Measurements from ENCODE around the gene RREB1. TPM values are rescaled to one million over a fixed set of nuclear protein-coding genes. Genes with fewer than 3 reads are reported as not detected.
A peak's percentile ranks its signal among the peaks of the same experiment; 100 is the strongest.

The RREB1 gene
- total and polyA plus RNA-seq, 2 experiments from 2014 or later: 6.4 to 12.4 TPM

GRCh38 chr6:7129784-7130569 is 22.2 kb downstream of the RREB1 start:
- peaks cover 15% of the 10 kb centered on the region for H3K4me1 ChIP-seq (ENCODE audit: insufficient read depth)
- WGBS, 2 experiments (ENCODE audit: low coverage in 1 of 2, low lambda C conversion rate in 2 of 2, missing lambda C conversion rate in 2 of 2): 42 to 43% methylated on average over 9 of the region's 9 CpGs
- H3K36me3 ChIP-seq (ENCODE audit: low read depth): no peaks in the 10 kb centered on the region
- H4K20me1 ChIP-seq (ENCODE audit: insufficient read depth): 0 out of 2 replicates have a peak, but pooled peaks cover 14% of the 10 kb centered on the region
- peak overlapping the region; percentile 80 for H3K27ac ChIP-seq
- peaks cover 13% of the 10 kb centered on the region for H3F3A ChIP-seq (ENCODE audit: insufficient read depth)
- no peaks in the 10 kb centered on the region for H3K27me3 ChIP-seq (replicated peaks; ENCODE audit: insufficient read depth)
- no peak for TF ChIP-seq EZH2 (IDR thresholded peaks at IDR 0.05; ENCODE audit: insufficient read depth, poor library complexity, severe bottlenecking)
- TF ChIP-seq EZH2phosphoT487 (IDR thresholded peaks at IDR 0.05; ENCODE audit: insufficient read depth, low read depth): no peak
- no peak overlapping the region for H2AFZ ChIP-seq
- peak; percentile 96 for DNase-seq
- no peaks in the 10 kb centered on the region for H3K9me2 ChIP-seq (ENCODE audit: insufficient read depth)
- in situ Hi-C loops (cut with MboI): no loop called here
- H3K4me2 ChIP-seq (ENCODE audit: unreplicated experiment): peak overlapping the region; percentile 21
- H3K79me2 ChIP-seq (ENCODE audit: insufficient read depth): peaks cover 100% of the 10 kb centered on the region
- H3K4me3 ChIP-seq: no peak overlapping the region
- peak overlapping the region; percentile 63 for H3K9ac ChIP-seq
- no peaks in the 10 kb centered on the region for H3K9me3 ChIP-seq (ENCODE audit: low read depth)

- 97 to 99% methylated on average over 3 of the region's 3 CpGs for WGBS, 2 experiments (ENCODE audit: low coverage in 1 of 2, low lambda C conversion rate in 2 of 2, missing lambda C conversion rate in 2 of 2)
- peak overlapping the region; percentile 16; the same call in 1 of the 2 replicates for H3K27ac ChIP-seq
- DNase-seq: no peak
- H3K27me3 ChIP-seq (replicated peaks; ENCODE audit: insufficient read depth): no peaks in the 10 kb centered on the region
- no peak overlapping the region for H3K4me3 ChIP-seq
- 0 out of 2 replicates have a peak, but pooled peaks cover 13% of the 10 kb centered on the region for H4K20me1 ChIP-seq (ENCODE audit: insufficient read depth)
- no peak for TF ChIP-seq EZH2 (IDR thresholded peaks at IDR 0.05; ENCODE audit: insufficient read depth, poor library complexity, severe bottlenecking)
- no peak for TF ChIP-seq EZH2phosphoT487 (IDR thresholded peaks at IDR 0.05; ENCODE audit: insufficient read depth, low read depth)
- H3K4me2 ChIP-seq (ENCODE audit: unreplicated experiment): no peak overlapping the region
- H3K36me3 ChIP-seq (ENCODE audit: low read depth): no peaks in the 10 kb centered on the region
- no peaks in the 10 kb centered on the region for H3K9me3 ChIP-seq (ENCODE audit: low read depth)
- H3K79me2 ChIP-seq (ENCODE audit: insufficient read depth): peaks cover 100% of the 10 kb centered on the region
- no peak overlapping the region for H3K9ac ChIP-seq
- H3K9me2 ChIP-seq (ENCODE audit: insufficient read depth): no peaks in the 10 kb centered on the region
- in situ Hi-C loops (cut with MboI): no loop called here
- peaks cover 13% of the 10 kb centered on the region for H3K4me1 ChIP-seq (ENCODE audit: insufficient read depth)
- no peak overlapping the region for H2AFZ ChIP-seq
- H3F3A ChIP-seq (ENCODE audit: insufficient read depth): peaks cover 13% of the 10 kb centered on the region
Observed at GRCh38 chr6:7131390-7131789, 23.6 kb downstream of the RREB1 start.

- no peak overlapping the region for H3K4me3 ChIP-seq
Observed at GRCh38 chr6:7132398-7133035, 24.8 kb downstream of the RREB1 start.

GRCh38 chr6:7134999-7135745 is 27.4 kb downstream of the RREB1 start:
- Histone ChIP-seq H3K27me3 (replicated peaks; ENCODE audit: insufficient read depth) (no peaks in the 10 kb centered on the region), H3F3A (ENCODE audit: insufficient read depth) (peaks cover 43% of the 10 kb centered on the region), H3K27ac (no peak overlapping the region), H2AFZ (no peak overlapping the region), H3K4me3 (no peak overlapping the region), H3K79me2 (ENCODE audit: insufficient read depth) (peaks cover 100% of the 10 kb centered on the region), H3K4me1 (ENCODE audit: insufficient read depth) (peaks cover 23% of the 10 kb centered on the region), H4K20me1 (ENCODE audit: insufficient read depth) (0 out of 2 replicates have a peak, but pooled peaks cover 3% of the 10 kb centered on the region), H3K36me3 (ENCODE audit: low read depth) (no peaks in the 10 kb centered on the region), H3K9ac (no peak overlapping the region), H3K9me3 (ENCODE audit: low read depth) (no peaks in the 10 kb centered on the region), H3K9me2 (ENCODE audit: insufficient read depth) (no peaks in the 10 kb centered on the region), H3K4me2 (ENCODE audit: unreplicated experiment) (no peak overlapping the region)
- WGBS, 2 experiments (ENCODE audit: low coverage in 1 of 2, low lambda C conversion rate in 2 of 2, missing lambda C conversion rate in 2 of 2): 57 to 62% methylated on average over 4 of the region's 4 CpGs
- TF ChIP-seq EZH2 (IDR thresholded peaks at IDR 0.05; ENCODE audit: insufficient read depth, poor library complexity, severe bottlenecking) (no peak), EZH2phosphoT487 (IDR thresholded peaks at IDR 0.05; ENCODE audit: insufficient read depth, low read depth) (no peak)
- no peak for DNase-seq
- in situ Hi-C loops (cut with MboI): no loop called here

More at GRCh38 chr6:7132398-7133035, 24.8 kb downstream of the RREB1 start:
- Histone ChIP-seq H3K9ac (no peak overlapping the region), H3K9me2 (ENCODE audit: insufficient read depth) (no peaks in the 10 kb centered on the region), H2AFZ (no peak overlapping the region), H4K20me1 (ENCODE audit: insufficient read depth) (0 out of 2 replicates have a peak, but pooled peaks cover 10% of the 10 kb centered on the region), H3K79me2 (ENCODE audit: insufficient read depth) (peaks cover 100% of the 10 kb centered on the region), H3F3A (ENCODE audit: insufficient read depth) (peaks cover 18% of the 10 kb centered on the region), H3K9me3 (ENCODE audit: low read depth) (no peaks in the 10 kb centered on the region), H3K27ac (no peak overlapping the region), H3K4me1 (ENCODE audit: insufficient read depth) (peaks cover 13% of the 10 kb centered on the region), H3K27me3 (replicated peaks; ENCODE audit: insufficient read depth) (no peaks in the 10 kb centered on the region), H3K36me3 (ENCODE audit: low read depth) (no peaks in the 10 kb centered on the region), H3K4me2 (ENCODE audit: unreplicated experiment) (no peak overlapping the region)
- 99 to 100% methylated on average over 8 of the region's 8 CpGs for WGBS, 2 experiments (ENCODE audit: low coverage in 1 of 2, low lambda C conversion rate in 2 of 2, missing lambda C conversion rate in 2 of 2)
- DNase-seq: no peak
- in situ Hi-C loops (cut with MboI): no loop called here
- TF ChIP-seq EZH2 (IDR thresholded peaks at IDR 0.05; ENCODE audit: insufficient read depth, poor library complexity, severe bottlenecking) (no peak), EZH2phosphoT487 (IDR thresholded peaks at IDR 0.05; ENCODE audit: insufficient read depth, low read depth) (no peak)
